Fibroblast of villous mesenchyme (primary cell): ENCODE data around the gene ANKZF1. TPM values are rescaled to one million over a fixed set of nuclear protein-coding genes. Genes with fewer than 3 reads are reported as not detected.

ENCODE experiments used
- DNase-seq: peaks from one replicate; pipeline ENCODE4 v3.0.0-alpha.2; 2010; ENCODE audit warnings: low read depth
- H3K4me3 ChIP-seq: 2 replicates; pipeline ENCODE4 v1.5.1; 2011; ENCODE audit warnings: low read depth, mild to moderate bottlenecking, low read length
- total RNA-seq: library from RNA; depleted of rRNA; stranded (reverse); fragments of >200 nt; gene quantifications from 2 replicates; pipeline ENCODE4 v1.2.3, GENCODE V29; 2012
- TF ChIP-seq, protein P1 (sequence below): IDR thresholded peaks from 2 replicates; pipeline ENCODE4 v1.5.1; 2012; ENCODE audit warnings: low read depth, mild to moderate bottlenecking, low read length; ENCODE audit not compliant: insufficient read depth

Gene ANKZF1
- total RNA-seq, 1 donor: 22.0 TPM

DNA sequence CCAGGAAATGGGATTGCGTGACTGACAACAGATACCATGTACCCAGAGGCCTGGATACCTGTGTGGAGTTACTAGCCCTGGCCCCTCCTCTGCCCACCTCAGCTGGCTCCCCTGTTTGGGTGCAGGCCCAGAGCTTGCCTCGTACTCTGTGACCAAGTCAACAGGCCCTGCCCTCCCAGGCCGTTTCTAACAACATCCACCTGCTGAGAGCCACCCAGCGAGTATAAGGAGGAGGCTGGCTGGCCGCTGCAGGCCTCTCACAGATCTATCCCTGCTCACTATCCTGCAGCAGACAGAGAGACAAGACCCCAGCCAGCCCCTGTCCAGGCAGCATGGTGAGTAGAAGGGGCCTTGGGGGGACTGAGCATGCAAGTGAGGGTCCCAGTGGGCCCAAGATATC is 36.6 kb downstream of the ANKZF1 start:
- H3K4me3 ChIP-seq: no peak overlapping the region
- no peak for DNase-seq
- TF ChIP-seq, protein P1, sequence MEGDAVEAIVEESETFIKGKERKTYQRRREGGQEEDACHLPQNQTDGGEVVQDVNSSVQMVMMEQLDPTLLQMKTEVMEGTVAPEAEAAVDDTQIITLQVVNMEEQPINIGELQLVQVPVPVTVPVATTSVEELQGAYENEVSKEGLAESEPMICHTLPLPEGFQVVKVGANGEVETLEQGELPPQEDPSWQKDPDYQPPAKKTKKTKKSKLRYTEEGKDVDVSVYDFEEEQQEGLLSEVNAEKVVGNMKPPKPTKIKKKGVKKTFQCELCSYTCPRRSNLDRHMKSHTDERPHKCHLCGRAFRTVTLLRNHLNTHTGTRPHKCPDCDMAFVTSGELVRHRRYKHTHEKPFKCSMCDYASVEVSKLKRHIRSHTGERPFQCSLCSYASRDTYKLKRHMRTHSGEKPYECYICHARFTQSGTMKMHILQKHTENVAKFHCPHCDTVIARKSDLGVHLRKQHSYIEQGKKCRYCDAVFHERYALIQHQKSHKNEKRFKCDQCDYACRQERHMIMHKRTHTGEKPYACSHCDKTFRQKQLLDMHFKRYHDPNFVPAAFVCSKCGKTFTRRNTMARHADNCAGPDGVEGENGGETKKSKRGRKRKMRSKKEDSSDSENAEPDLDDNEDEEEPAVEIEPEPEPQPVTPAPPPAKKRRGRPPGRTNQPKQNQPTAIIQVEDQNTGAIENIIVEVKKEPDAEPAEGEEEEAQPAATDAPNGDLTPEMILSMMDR: no peak

- TF ChIP-seq, protein P1: no peak
- H3K4me3 ChIP-seq: no peak overlapping the region
- no peak for DNase-seq
Observed at GRCh38 chr2:219266886-219267285, 37.3 kb downstream of the ANKZF1 start.

DNA sequence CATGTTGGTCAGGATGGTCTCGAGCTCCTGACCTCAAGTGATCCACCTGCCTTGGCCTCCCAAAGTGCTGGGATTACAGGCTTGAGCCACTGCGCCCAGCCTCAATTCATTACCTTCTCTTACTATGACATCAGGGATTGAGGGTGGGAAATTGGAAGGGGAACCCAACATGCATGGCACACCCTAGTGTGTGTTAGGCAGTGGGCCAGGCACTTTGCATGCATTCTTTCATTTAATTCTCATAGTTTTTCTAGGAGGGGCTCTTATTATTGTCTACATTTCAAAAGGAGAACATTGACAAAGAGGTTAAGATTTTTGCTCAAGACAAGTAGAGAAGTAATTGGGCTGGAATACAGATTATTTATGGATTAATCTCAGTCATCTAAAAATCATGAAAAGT is 38.7 kb downstream of the ANKZF1 start:
- no peak for DNase-seq
- H3K4me3 ChIP-seq: no peak overlapping the region
- TF ChIP-seq, protein P1: no peak

DNA sequence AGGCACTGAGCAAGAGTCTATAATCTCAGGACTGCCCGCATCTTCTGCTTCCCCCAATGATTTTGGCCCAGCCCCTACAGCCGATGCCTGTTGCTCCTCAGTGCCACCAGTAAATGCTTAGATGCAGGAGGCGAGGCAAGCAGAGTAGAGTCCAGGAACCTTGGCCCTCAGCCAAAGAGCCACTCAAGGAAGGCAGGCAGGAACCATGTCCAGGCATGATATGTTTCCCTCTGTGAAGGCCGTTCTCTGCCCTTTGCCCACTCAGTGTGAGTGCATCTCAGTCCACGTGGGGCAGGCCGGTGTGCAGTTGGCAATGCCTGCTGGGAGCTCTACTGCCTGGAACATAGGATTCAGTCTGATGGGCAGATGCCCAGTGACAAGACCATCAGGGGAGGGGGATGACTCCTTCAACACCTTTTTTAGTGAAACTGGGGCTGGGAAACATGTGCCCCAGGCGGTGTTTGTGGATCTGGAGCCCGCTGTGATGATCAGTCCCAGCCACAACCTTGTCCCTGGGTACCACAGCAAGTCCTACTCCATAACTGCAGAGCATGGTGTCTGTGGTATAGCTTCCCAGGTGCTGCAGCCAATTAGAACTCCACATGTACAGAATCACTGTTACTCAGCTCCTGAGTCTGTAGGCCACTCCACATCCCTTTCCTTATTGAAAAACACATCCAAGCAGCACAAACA is 39.9 kb downstream of the ANKZF1 start:
- TF ChIP-seq, protein P1: no peak
- H3K4me3 ChIP-seq: no peak overlapping the region
- DNase-seq: no peak

GRCh38 chr2:219270055-219270372 is 40.4 kb downstream of the ANKZF1 start:
- TF ChIP-seq, protein P1: no peak
- no peak overlapping the region for H3K4me3 ChIP-seq
- DNase-seq: no peak

DNA sequence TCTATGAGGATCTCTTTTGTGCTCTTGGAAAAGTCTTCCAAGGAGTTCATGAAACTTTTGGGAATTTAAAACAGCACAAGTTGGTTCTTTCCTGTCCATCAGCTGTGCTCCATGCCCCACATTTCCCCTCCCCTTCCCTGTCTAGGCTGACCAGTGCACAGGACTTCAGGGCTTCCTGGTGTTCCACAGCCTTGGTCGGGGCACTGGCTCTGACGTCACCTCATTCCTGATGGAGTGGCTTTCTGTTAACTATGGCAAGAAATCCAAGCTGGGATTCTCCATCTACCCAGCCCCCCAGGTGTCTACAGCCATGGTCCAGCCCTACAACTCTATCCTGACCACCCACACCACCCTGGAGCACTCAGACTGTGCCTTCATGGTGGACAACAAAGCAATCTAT is 41.4 kb downstream of the ANKZF1 start:
- no peak overlapping the region for H3K4me3 ChIP-seq
- no peak for DNase-seq
- TF ChIP-seq, protein P1: no peak

DNA sequence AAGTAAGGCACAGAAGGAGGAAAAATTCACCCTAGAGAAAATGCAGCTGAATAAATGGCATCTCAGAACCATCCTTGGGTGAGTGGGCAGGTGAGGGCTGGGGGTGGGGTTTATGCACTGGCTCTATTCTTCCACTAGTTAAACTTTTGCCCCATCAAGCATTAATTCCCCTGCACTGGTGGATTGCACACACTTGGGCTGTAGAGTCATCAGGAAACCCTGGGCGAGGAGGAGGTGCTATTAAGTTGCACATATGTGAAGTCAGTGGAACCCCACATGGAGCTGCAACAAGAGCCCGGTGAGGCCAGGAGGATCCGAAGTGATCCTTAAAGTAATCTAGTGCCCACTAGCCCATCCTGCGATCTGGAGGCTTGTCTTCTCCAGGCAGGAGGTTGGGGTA is 42.8 kb downstream of the ANKZF1 start:
- TF ChIP-seq, protein P1: no peak
- no peak overlapping the region for H3K4me3 ChIP-seq
- no peak for DNase-seq
